ENCODE results near the gene TENM4.

Gene TENM4

DNA sequence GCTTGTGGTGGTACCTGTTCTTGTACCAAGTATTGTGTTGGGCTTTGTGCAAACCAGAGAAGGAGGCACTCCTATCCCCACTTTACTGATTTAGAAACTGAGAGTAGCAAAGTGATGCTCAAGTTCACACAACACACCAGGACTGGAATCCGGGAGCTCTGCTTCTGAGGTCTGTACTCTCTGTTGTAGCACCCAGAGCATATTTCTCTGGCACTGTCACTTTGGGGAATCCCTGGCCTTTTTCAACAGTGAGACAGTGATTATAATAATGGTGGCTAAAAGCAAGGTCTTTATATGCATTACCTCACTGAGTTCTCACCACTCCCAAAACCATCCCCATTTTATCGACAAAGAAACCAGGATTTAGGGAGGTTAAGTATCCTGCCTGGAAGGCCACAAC lies 362.4 kb downstream of the TENM4 start:
- no peak for DNase-seq

DNA sequence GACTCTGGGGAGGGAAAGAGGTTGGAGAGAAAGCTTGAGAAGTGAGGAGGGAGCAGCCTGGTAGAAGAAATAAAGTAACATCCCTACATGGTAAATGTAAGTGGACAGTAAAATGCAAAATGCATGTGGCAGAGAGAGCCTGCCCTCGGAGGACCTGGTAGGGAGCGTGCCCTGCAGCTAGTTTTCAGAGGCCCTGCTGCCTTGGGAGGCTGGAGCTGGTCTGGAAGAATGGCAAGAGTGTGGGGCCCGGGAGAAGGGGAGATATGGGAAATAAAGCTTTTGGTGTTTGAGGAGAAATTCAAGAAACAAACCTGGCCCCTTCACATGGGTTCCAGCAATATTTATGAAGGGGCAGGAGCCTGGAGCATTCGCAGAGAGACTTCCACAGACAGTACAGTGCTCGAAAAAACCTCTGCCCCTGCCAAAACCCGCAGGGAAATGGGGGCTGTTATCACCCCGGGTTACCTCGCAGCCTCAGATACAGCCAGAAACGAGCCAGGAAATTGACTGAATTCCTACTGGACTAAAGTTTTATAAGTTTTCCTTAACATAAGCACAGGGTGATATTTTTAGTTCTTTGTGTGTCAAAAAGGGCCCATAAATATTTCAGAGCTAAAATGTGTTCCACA lies 363.0 kb downstream of the TENM4 start:
- DNase-seq = no peak

DNA sequence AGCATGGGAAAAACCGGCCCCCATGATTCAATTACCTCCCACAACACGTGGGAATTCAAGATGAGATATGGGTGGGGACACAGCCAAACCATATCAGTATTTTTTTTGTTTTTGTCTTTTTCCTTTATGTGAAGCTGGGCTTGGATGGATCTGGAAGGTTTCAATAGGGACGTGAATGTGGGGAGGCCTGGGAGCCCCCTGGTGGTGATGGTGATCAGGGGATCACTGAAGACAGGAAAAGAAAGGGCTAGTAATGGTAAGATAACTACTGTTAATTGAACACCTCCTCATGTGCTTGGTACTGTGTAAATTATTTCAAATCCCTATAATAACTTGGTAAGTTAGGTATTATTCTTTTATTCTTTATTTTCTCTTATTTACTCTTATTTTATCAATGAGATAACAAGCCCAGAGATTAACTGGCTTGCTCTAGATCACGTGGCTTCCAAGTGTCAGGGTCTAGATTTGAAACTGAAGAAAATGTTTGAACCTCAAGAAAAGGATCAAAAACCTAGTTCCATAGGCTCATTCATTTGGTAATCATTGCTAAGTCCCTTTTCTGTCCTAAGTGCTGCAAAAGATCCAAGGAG lies 364.2 kb downstream of the TENM4 start:
- DNase-seq = peak; percentile 19 to 22

DNA sequence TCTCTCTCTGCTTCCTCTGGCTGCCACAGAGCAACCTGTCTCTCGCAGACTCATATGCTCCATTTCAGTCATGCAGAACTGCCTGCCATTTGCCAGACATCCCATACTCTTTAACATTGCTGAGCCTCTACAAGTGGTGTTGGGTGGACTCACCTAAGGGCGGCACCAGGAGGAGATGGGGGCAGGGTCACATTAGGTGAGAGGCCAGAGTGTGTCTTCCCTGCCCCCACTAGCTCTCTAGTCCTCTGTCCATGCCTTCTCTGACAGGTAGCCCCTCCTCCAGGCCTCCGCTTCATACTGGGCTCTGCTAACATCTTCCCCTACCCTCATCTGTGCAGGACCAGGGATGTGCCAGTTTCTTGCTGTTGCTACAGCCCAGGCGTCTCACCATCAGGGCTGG lies 366.3 kb downstream of the TENM4 start:
- no peak for DNase-seq

DNA sequence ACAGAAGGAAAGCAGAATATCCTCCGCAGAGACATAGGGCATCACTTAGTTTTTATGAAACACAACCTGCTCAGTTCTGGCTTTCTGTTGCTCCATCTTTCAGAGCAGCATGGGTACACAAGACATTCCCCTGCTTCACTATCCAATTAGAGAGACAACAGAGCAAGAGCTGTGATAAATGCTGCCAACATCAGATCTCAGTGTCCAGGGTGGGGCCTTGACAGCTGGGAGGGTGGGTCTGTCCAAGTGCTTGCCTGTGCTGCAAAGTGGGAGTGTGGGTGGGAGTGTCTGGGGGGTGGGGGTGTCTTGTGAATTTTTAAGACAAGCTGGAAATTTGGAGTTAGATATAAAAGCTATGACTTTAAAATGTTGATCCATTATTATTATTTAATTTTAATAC lies 369.6 kb downstream of the TENM4 start:
- DNase-seq = no peak

DNA sequence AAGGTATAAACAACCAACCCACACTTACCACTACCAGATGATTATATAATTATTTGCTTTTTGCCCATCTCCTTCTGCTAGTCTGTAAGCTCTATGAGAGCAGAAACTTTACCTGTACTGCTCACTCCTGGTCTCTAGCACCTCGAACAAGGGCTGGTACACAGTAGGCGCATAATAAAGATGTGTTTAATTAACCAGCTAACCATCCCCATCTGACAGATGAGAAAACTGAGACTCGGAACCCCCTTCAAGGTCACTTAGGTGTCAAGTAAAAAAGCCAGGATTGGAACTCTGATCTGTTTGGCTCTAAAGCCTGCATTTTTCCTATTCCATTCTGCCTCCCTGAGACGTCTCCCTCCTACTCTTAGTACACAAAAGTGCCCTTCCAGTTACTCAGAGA lies 370.3 kb downstream of the TENM4 start:
- no peak for DNase-seq

DNA sequence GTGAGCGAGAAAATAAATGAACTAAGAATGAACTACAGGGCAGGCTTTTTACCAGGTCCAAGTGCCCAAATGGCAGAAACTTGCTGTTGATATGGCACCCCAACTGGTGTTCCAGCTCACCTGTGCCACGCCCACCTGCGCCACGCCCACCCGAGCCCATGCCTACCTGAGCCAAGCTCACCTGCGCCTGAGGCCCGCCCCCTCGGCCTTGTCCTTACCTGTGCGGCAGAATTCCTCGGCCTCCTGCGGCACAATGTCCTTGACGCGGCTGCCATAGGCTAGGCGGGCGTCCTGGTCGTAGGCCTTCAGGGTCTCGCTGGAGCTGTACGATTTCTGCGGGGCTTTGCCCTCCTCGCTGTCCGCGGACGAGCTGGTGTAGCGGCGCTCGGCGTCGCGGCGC lies 371.3 kb downstream of the TENM4 start:
- no peak for DNase-seq

DNA sequence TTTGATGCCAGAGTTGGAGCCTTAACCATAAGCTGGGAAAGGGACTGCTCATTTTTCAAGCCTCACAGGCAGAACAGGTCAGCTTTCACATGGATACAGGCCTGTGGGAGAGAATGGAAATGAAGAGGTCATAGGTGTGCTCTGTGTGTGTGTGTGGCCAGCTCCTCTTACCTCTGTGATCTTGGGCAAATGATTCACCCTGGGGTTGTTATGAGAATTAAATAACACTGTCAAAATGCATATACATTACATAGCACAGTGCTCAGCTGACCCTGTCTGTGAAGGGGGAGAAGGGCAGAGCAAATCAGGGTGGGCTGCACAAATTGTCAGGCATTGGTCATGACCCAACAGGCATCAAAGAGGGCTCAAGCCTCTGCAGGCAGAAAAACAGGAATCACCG lies 372.5 kb downstream of the TENM4 start:
- no peak for DNase-seq

DNA sequence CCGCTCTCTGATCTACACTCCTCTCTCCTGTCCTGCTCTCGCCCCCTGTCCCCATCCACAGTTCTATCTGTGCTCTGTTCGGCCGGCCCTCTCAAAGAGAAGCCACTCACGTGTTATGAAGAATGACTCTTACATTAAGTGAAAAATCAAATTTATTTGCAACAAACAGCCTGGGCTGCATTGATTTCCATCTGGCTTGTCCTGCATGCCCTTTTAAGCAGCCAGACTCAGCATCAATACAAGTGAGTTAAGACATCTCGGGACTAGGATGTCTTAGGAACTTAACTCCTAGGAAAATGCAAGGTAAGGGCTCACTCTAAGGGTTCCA lies 373.5 kb downstream of the TENM4 start:
- no peak for DNase-seq

DNA sequence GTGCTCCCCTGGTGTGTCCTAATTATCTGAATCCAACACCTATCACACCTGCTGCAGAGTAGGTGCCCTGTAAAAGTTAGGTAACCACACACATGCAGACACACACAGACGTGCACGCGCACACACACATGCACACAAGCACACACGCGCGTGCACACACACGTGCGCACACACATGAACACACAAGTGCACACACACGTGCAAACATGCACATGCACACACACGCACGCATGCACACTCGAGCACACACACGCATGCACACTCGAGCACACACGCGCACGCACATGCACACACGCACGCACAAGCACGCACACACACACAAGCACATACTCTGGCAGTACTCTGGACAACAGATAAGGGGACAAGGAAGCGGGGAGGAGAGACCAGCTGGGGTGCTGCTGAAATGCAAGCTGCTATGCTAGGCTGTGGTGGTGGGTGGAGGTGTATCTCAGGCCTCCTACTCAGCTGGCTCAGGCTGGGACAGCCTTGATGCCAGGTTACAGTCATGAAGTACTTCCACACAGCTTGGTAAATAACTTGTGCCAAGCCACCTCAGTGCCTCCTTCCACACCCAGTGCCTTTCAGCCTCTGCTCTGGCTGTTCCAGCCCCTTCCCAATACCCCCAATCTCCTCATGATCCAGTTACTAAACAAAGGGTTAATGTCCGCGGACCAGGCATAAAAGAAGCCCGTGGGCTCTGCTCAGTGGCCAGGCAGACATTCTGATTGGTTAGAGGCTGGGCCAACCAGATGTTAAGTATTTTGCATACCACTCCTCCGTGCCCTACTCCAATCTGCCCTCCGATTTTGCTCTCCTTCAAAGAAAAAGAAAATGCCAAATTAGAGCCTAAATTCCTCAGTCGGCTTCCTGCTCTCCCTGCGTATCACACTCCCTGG lies 374.1 kb downstream of the TENM4 start:
- no peak for DNase-seq

DNA sequence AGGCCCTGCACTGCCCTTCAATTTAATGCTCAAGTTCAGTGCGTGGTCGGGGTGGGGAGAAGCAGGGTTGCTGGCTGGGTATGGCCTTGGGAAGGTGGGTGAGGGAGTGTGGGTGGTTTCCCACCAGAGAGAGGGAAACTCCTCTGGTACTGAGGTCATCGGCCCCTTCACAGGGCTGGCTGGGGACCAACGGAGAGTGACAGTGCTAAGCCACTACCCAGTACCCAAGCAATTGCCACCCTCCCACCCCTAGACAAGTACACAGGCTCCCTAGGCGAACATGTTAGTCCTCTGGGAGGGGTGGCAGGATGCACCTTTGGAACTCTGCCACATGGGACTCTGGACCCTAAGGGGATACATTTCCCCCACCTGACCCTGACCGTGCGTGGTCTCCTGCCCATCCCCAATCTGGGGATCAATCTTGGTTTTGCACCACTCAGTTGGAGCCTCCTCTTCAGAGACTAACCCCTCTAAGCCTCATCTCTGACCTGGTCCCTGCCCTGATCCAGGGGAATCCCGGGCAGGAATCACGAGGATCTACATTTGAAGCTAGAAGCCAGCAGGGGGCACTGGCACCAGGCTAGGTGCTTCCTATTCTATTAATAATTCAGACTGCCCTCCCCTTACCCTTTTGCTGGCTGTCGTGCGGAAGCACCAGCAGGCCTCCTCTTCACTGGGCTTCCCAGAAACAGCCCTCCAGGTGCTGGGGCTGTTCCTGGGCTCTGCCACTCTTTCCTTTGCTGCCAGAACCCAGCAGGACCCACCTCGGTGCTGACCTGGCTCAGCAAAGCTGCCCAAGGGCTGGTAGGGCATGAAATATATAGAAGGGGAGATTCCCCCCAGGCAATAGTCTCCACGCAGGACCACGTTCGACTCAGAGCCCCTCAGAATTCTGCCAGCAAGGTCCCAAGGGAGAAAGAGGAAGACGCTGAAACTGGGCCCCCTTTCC lies 377.7 kb downstream of the TENM4 start:
- DNase-seq = no peak

DNA sequence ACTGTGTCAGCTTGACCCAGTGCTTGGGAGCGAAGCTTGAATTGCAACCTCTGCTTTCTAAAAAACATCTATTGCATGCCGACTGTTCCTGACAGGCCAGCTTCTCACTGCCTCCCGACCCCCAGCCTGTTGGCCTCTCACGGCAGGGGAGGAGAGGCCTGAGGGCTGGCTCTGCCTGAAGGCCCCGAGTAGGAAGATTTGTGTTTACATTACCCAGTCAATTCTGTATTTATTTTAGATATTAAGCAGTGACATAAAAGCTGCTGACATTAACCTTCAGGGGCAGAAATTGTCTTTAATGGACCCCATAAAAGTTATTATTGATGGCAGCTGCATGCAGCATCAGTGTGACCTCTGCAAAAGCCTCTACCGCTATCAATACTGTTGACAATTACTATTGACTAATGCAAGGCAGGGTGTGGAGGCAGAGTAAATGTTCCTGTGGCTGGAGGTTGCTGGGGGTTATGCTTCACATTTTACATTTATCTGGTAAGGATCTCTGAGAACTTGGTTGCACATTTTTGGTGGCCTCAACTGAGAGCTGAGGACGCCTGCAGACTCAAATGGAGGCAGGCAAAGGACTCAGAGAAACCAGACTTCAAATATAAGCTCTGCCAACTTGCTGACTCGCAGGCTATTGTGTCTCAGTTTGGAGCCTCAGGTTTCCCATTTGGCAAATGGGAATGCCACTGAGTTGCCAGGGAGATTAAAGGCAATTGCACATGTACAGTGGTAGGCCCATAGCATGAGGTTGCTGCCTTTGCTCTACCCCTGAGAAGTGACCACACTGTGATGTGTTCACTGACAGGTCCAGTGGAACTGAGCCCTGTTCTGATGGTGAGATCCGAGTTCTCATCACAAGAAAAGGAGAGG lies 380.5 kb downstream of the TENM4 start:
- DNase-seq = no peak

DNA sequence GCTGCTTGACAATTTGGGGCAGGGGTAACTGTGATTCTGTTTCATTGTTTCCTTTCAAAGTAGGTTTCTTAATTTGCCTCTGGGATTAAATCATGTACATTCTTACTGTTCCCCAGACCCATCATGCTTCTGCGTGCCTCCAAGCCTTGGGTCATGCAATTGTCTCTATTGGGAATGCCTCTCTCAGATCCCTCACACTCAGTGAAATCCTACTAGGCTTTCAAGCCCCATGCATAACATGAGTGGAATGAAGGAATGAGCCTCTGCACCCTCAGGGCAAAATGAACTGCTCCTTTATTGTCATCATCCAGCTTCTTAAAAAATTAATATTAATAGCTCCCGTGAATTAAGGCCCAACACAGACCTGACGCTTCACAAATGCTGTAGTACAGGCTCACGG lies 381.7 kb downstream of the TENM4 start:
- DNase-seq = no peak

DNA sequence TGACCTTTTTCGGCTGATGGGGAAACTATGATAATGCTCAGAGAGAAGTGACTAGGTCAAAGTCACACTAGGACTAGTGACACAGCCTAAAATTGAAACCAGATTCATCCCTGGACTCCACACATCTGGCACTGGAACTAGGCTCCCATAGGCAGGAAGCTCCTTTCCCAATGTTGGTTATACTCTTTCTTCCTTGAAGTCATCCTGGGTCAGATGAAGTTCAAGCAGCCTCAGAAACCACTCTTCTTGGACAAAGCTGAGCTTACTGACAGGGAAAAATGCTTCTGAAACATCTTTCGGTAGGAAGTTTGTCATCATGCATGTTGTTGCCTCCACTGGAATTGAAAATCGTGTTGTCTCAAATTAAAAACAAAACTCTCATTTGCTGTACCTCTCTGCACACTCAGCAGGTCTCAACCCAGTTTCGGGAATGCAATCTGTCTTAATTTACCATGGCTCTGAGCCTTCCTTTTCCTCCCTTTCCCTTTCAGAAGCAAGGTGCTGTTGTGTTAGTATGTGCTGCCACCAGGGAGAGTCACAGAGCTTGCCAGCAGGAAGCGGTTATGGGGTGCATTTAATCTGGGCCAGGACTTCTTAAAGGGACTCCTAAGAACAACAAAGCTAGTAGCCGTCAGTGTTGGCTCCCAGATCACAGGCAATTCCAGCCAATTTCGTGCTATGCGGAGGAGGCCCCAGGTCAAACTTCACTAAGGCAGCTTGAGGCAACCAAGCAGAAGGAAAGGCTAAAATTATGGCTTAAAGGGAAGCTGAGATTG lies 384.8 kb downstream of the TENM4 start:
- no peak for DNase-seq

DNA sequence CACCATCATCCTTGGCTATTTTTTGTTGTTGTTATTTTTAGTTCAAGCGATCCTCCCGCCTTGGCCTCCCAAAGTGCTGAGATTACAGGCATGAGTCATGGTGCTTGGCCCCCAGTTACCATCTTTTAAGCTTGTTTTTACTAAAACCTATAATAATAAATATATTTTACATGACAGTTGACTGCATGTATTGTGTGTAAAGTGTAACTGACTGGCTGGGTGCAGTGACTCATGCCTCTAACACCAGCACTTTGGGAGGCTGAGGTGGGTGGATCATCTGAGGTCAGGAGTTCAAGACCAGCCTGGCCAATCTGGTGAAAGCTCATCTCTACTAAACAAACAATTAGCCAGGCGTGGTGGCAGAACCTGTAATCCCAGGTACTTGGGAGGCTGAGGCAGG lies 386.2 kb downstream of the TENM4 start:
- no peak for DNase-seq

DNA sequence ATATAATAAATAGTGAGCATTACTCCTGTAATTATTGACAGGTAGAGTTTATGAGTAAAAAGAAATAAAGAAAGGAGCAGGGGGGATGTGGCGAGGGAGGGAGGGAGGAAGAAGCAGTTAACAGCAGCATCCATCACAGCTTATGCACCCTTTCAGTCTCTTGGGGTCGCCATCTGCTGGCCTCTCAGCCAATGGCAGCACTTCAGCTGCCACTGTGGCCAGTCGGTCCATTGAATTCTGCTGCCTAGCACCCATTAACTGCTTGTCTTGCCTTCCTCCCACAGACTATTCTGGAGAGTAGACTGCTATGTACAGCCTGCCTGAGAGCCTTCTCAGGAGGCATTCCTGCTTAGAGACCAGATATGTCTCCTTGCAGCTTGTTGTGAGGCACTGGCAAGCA lies 388.3 kb downstream of the TENM4 start:
- DNase-seq = peak in 1 of 2 experiments; percentile 5

DNA sequence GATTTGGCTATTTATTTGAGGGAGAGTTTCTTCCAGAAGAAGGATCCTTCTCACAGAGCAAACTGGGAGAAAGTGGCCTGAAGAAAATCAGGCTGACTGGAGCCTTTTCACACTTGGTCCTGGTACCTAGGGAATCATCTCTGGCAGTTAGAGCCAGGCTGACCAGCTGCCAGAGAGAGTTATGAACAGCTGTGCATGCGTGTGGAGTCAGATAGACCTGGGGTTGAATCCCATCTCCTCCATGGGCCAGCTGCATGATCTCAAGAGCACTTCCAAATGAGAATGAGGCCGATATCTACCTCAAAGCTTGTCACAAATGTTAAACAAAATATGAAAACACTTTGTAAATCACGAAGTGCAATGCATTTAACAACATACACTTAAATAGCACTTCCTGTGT lies 390.0 kb downstream of the TENM4 start:
- no peak for DNase-seq

DNA sequence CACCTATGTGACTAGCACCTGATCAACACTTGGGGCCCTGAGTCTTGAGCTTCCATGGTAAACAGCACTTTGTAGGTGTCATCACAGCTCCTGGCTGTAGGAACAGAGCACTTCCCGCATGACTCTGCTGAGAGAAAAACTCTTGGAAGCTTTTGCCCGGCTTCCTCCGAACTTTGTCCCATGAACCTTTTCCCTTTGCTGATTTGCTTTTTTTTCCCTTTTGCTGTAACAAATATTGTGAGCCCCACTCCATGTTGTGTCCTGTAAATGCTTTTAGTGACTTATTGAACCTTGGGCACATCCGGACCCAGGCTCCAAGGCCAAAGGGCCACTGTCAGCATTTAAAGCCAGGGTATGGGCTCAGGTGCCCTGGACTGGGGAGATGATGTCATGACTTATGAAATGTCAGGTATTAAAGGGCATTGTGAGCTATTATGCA lies 391.1 kb downstream of the TENM4 start:
- DNase-seq = no peak

DNA sequence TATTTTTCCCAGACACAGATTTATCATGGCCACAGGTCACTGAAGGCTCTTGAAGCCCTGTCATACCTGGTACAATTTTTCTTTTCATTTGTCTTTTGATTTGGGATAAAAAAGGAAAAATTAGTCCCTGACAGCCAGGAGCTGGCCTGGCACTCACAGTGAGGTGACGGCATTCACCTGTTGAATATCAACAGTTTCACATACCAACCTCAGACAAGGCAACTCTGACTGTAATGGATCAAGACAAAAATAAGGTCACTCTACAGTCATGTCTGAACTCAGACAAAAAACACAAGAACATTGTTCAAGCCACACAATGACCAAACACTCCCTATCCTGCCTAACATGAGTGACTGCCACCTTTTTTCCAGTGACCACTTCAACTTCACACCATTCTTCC lies 392.9 kb downstream of the TENM4 start:
- no peak for DNase-seq

DNA sequence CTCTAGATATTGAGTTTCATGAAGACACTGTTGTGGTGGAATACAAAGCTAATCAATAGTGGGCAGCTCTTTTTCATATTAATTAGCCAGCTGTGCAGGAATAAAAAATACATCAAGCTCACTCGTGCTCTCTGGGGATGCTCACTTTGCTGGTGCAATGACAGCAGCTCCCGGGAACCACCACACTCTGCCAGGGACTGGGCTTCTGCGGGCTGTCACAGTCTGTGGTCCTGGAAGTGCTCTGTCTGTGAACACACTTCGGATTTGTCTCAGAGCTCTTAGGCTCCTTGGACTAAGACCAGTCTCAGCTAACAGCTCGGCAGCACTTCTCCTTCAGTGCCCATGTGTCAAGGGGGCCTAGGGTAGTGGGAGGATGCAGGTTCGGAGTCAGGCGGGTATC lies 393.5 kb downstream of the TENM4 start:
- no peak for DNase-seq

DNA sequence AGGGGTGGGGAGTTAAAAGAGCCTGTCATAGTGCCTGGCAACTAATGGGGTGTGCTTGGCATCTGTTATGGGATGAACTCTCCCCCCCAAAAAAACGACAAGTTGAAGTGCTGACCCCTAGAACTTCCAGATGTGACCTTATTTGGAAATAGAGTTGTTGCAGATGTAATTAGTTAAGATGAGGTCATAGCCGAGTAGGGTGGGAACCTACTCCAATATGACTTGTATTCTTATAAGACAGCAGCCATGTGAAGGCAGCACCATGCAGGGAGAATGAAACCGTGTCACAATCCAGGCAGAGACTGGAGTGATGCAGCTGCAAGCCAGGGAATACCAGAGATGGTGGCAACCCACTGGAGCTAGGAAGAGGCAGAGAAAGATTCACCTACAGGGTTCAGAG lies 394.5 kb downstream of the TENM4 start:
- DNase-seq = no peak

Data from activated CD4-positive, alpha-beta T cell treated with anti-CD3 and anti-CD28 coated beads, Interleukin-2, amount 50 U/mL, for 48 hours (primary cell).